ENCODE data around the gene POLL.

DNA sequence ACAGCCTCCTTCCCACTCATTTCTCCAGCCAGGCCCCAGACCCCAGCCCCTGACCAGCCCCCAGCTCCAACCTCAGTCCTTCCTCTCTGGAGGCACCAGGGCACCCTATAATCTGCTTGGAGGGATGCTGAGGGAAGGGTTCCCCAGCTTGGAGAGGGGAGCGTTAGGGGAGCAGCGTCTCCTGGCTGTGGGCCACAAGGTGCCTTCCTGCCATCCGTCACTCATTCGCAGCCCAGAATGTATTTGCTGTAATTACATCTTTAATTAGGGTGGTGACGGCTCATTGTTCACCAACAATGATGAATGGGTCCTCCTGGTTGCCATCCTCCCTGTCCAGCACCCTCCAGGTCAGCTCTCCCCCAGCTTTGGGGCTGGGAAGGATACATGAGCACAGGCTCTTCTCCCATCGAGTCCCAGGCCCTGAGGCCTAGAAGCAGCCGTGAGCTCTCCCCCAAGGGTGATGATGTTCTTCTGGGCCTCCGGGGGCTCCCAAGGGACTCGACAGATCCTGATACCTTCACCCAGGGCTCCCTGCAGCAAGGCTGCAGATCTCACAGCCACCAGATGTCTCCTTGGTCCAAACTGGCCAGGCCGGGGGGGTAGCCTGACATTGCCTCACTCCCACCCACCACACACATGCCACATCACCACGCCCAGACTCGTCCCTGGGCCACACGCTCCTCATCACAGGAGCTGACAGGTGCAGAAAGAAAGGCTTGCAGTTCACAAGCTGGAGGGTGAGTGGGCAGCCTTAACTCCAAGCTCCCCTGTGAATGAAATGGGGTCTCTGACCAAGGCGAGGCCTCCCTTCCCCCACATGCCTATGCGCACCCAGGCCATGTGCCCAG is 26.8 kb downstream of the POLL start:
- TF ChIP-seq, protein P1, sequence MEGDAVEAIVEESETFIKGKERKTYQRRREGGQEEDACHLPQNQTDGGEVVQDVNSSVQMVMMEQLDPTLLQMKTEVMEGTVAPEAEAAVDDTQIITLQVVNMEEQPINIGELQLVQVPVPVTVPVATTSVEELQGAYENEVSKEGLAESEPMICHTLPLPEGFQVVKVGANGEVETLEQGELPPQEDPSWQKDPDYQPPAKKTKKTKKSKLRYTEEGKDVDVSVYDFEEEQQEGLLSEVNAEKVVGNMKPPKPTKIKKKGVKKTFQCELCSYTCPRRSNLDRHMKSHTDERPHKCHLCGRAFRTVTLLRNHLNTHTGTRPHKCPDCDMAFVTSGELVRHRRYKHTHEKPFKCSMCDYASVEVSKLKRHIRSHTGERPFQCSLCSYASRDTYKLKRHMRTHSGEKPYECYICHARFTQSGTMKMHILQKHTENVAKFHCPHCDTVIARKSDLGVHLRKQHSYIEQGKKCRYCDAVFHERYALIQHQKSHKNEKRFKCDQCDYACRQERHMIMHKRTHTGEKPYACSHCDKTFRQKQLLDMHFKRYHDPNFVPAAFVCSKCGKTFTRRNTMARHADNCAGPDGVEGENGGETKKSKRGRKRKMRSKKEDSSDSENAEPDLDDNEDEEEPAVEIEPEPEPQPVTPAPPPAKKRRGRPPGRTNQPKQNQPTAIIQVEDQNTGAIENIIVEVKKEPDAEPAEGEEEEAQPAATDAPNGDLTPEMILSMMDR (IDR thresholded peaks at IDR 0.05): no peak
- TF ChIP-seq REST (IDR thresholded peaks at IDR 0.05; ENCODE audit: insufficient read depth in 1 of 2, low read depth in 2 of 2, low read length in 1 of 2) (no peak), POLR2AphosphoS5 (IDR thresholded peaks at IDR 0.05; ENCODE audit: low read depth, low read length) (no peak), SIN3A (IDR thresholded peaks at IDR 0.05; ENCODE audit: borderline replicate concordance, insufficient read depth, low read depth, low read length) (no peak)

Measured in Panc1 (cell line).